HepG2 (cell line): ENCODE measurements around the gene TSC22D3.

Experiments used
- EZH2 ChIP-seq: conservative IDR thresholded peaks from 2 replicates; pipeline ENCODE4 v1.6.1; 2012; ENCODE audit warnings: mild to moderate bottlenecking, low read depth, low read length, moderate library complexity
- HDAC1 ChIP-seq: sonication (generic); formaldehyde crosslinking; IDR thresholded peaks from 2 replicates; pipeline ENCODE4 v1.5.1; 2020; ENCODE audit warnings: mild to moderate bottlenecking, missing genetic modification reagents
- JUND ChIP-seq: sonication (generic); formaldehyde crosslinking; IDR thresholded peaks from 2 replicates; pipeline ENCODE4 v1.8.0; 2022; ENCODE audit warnings: mild to moderate bottlenecking, missing genetic modification reagents
- MTA3 ChIP-seq: sonication (generic); formaldehyde crosslinking; IDR thresholded peaks from 2 replicates; pipeline ENCODE4 v1.4.0; 2020; ENCODE audit warnings: missing genetic modification reagents
- RFX1 ChIP-seq: fragments of 450-650 bp; IDR thresholded peaks from 2 replicates; pipeline ENCODE4 v1.6.1; 2017
- TFDP2 ChIP-seq: sonication (generic); formaldehyde crosslinking; IDR thresholded peaks from 2 replicates; pipeline ENCODE4 v1.4.0; 2020; ENCODE audit warnings: missing genetic modification reagents
- TFE3 ChIP-seq: IDR thresholded peaks from 2 replicates; pipeline ENCODE4 v1.6.1; 2016

DNA sequence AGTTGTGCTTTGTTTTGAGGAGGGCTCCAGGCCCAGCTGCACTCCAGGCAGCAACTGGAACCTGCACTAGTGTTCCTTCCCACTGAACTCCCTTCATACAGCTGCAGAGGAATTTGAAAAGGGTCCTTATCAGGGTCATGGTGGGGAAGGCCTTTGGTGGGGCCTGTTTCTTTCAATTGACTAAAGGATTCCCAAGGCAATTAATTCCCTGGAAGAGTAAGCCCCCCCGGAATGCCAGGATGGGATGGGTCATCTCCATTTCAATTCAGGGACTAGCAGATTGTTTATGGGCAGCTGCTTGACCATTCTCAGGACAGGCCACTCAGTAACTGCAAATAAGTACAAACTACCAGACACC is 45.3 kb downstream of the TSC22D3 start:
- TF ChIP-seq JUND (CRISPR knock-in tag) (no peak), MTA3 (CRISPR knock-in tag) (no peak), EZH2 (no peak), TFE3 (CRISPR knock-in tag) (no peak), TFDP2 (CRISPR knock-in tag) (no peak), HDAC1 (no peak), RFX1 (no peak)
